Measurements from ENCODE around the gene HMG20B.
"Not testable (repeated sequence)": the region's sequence is repeated elsewhere in the genome, so short reads cannot be mapped to it uniquely, and the experiment has no call there.

The HMG20B gene

GRCh38 chr19:3556978-3557460 lies 15.7 kb upstream of the HMG20B start:
- DNase-seq = peak in 1 of 2 experiments; percentile 35

- peak; percentile 87 to 92 for DNase-seq
Observed at GRCh38 chr19:3557461-3558248, 15.1 kb upstream of the HMG20B start, which contains the start of gene MFSD12. MFSD12 (minus strand) TSS chr19:3557586; CDS start chr19:3557403, 183 bp downstream.

- no peak for DNase-seq
Observed at GRCh38 chr19:3563709-3564524, 8.8 kb upstream of the HMG20B start.

- no peak for DNase-seq
Observed at GRCh38 chr19:3565139-3565538, 7.6 kb upstream of the HMG20B start.

GRCh38 chr19:3570042-3570441 lies 2.7 kb upstream of the HMG20B start:
- not testable (repeated sequence) for DNase-seq

GRCh38 chr19:3570606-3571011 lies 2.1 kb upstream of the HMG20B start:
- no peak for DNase-seq

GRCh38 chr19:3572132-3572854 lies 451 bp upstream of the HMG20B start:
- peak; percentile 98 to 99 for DNase-seq

- no peak for DNase-seq
Observed at GRCh38 chr19:3573162-3573857, 566 bp downstream of the HMG20B start.

GRCh38 chr19:3573858-3574637 lies 1.3 kb downstream of the HMG20B start:
- peak; percentile 93 to 95 for DNase-seq

GRCh38 chr19:3575260-3575741 lies 2.6 kb downstream of the HMG20B start:
- DNase-seq = peak; percentile 24 to 38

- DNase-seq = no peak
Observed at GRCh38 chr19:3575949-3576673, 3.4 kb downstream of the HMG20B start.

GRCh38 chr19:3576696-3577443 lies 4.1 kb downstream of the HMG20B start:
- DNase-seq = no peak

GRCh38 chr19:3577723-3578344 lies 5.1 kb downstream of the HMG20B start:
- DNase-seq = no peak

GRCh38 chr19:3578390-3578789 lies 5.6 kb downstream of the HMG20B start:
- no peak for DNase-seq

GRCh38 chr19:3580156-3580934 lies 7.6 kb downstream of the HMG20B start:
- no peak for DNase-seq

- DNase-seq = not testable (repeated sequence)
Observed at GRCh38 chr19:3581792-3582191, 9.0 kb downstream of the HMG20B start.

- not testable (repeated sequence) for DNase-seq
Observed at GRCh38 chr19:3584036-3584802, 11.5 kb downstream of the HMG20B start.

Data from SHP77 (cell line).